ENCODE data around the gene RGL1.

Gene RGL1

GRCh38 chr1:183967914-183968313 lies 163.0 kb downstream of the RGL1 start:
- H3K27ac ChIP-seq: no peak overlapping the region
- TF ChIP-seq CTCF (IDR thresholded peaks at IDR 0.05): no peak

GRCh38 chr1:183968386-183968785 lies 163.5 kb downstream of the RGL1 start:
- Histone ChIP-seq H3K36me3 (no peaks in the 10 kb centered on the region), H3K27me3 (no peaks in the 10 kb centered on the region), H3K4me1 (ENCODE audit: control insufficient read depth in 1 of 2, insufficient read depth in 1 of 2, low read depth in 1 of 2, low read length in 1 of 2) (no peaks in the 10 kb centered on the region), H3K4me3 (ENCODE audit: low read depth in 1 of 2, low read length in 1 of 2) (no peak overlapping the region), H3K27ac (no peak overlapping the region), H3K9me3 (no peaks in the 10 kb centered on the region)
- TF ChIP-seq CTCF (IDR thresholded peaks at IDR 0.05): no peak

More at GRCh38 chr1:183967914-183968313, 163.0 kb downstream of the RGL1 start:
- H3K4me1 ChIP-seq (ENCODE audit: control insufficient read depth in 1 of 2, insufficient read depth in 1 of 2, low read depth in 1 of 2, low read length in 1 of 2): no peaks in the 10 kb centered on the region
- H3K9me3 ChIP-seq: no peaks in the 10 kb centered on the region
- H3K36me3 ChIP-seq: no peaks in the 10 kb centered on the region
- H3K4me3 ChIP-seq (ENCODE audit: low read depth in 1 of 2, low read length in 1 of 2): no peak overlapping the region
- H3K27me3 ChIP-seq: no peaks in the 10 kb centered on the region

GRCh38 chr1:183970516-183971300 lies 165.8 kb downstream of the RGL1 start:
- no peak for TF ChIP-seq CTCF (IDR thresholded peaks at IDR 0.05)
- Histone ChIP-seq H3K9me3 (no peaks in the 10 kb centered on the region), H3K4me1 (ENCODE audit: control insufficient read depth in 1 of 2, insufficient read depth in 1 of 2, low read depth in 1 of 2, low read length in 1 of 2) (no peaks in the 10 kb centered on the region), H3K27ac (no peak overlapping the region), H3K4me3 (ENCODE audit: low read depth in 1 of 2, low read length in 1 of 2) (no peak overlapping the region), H3K36me3 (no peaks in the 10 kb centered on the region), H3K27me3 (no peaks in the 10 kb centered on the region)

- Histone ChIP-seq H3K4me1 (ENCODE audit: control insufficient read depth in 1 of 2, insufficient read depth in 1 of 2, low read depth in 1 of 2, low read length in 1 of 2) (no peaks in the 10 kb centered on the region), H3K27ac (no peak overlapping the region), H3K9me3 (no peaks in the 10 kb centered on the region)
Measured at GRCh38 chr1:183975651-183976050, 170.7 kb downstream of the RGL1 start.

GRCh38 chr1:183977717-183978116 lies 172.8 kb downstream of the RGL1 start:
- no peaks in the 10 kb centered on the region for H3K36me3 ChIP-seq
- H3K9me3 ChIP-seq: no peaks in the 10 kb centered on the region
- no peak overlapping the region for H3K27ac ChIP-seq
- H3K4me3 ChIP-seq (ENCODE audit: low read depth in 1 of 2, low read length in 1 of 2): no peak overlapping the region
- no peaks in the 10 kb centered on the region for H3K27me3 ChIP-seq
- H3K4me1 ChIP-seq (ENCODE audit: control insufficient read depth in 1 of 2, insufficient read depth in 1 of 2, low read depth in 1 of 2, low read length in 1 of 2): no peaks in the 10 kb centered on the region
- no peak for TF ChIP-seq CTCF (IDR thresholded peaks at IDR 0.05)

More at GRCh38 chr1:183975651-183976050, 170.7 kb downstream of the RGL1 start:
- Histone ChIP-seq H3K27me3 (no peaks in the 10 kb centered on the region), H3K36me3 (no peaks in the 10 kb centered on the region), H3K4me3 (ENCODE audit: low read depth in 1 of 2, low read length in 1 of 2) (no peak overlapping the region)
- TF ChIP-seq CTCF (IDR thresholded peaks at IDR 0.05): no peak
